OCI-LY3 (cell line): ENCODE measurements around the gene SCPEP1.
"Not testable (repeated sequence)": the region's sequence is repeated elsewhere in the genome, so short reads cannot be mapped to it uniquely, and the experiment has no call there.

Experiments used
- CTCF ChIP-seq: fragments of 200-600, 300-600 bp; sonication (generic); IDR thresholded peaks from 2 replicates; pipeline ENCODE4 v1.5.1; 2014; ENCODE audit warnings: antibody characterized with exemption, low read length, low read depth
- EZH2phosphoT487 ChIP-seq: fragments of 200-600 bp; shearing (Covaris generic); IDR thresholded peaks from 2 replicates; pipeline ENCODE4 v1.6.1; 2018; ENCODE audit warnings: antibody characterized with exemption, mixed run types, low read depth

- TF ChIP-seq CTCF, EZH2phosphoT487: not testable (repeated sequence)
Measured at GRCh38 chr17:56980526-56980925, 2.6 kb downstream of the SCPEP1 start.
